Epithelial cell of proximal tubule (primary cell): ENCODE results near the gene FOXC1. TPM values are rescaled to one million over a fixed set of nuclear protein-coding genes. Genes with fewer than 3 reads are reported as not detected.
A peak's percentile ranks its signal among the peaks of the same experiment; 100 is the strongest.

Experiments
- DNase-seq: peaks from one replicate; pipeline ENCODE4 v3.0.0-alpha.2; 2011; ENCODE audit warnings: low read depth
- H3K4me3 ChIP-seq: 2 replicates; pipeline ENCODE4 v1.5.1; 2011; ENCODE audit warnings: low read depth, mild to moderate bottlenecking, low read length
- CTCF ChIP-seq: conservative IDR thresholded peaks from 2 replicates; pipeline ENCODE4 v1.5.1; 2012; ENCODE audit warnings: low read depth, mild to moderate bottlenecking, low read length
- total RNA-seq: library from RNA; depleted of rRNA; stranded (reverse); fragments of >200 nt; gene quantifications from 2 replicates; pipeline ENCODE4 v1.2.3, GENCODE V29; 2015

The FOXC1 gene
- total RNA-seq, 1 donor from 2014 or later, result 27.7 TPM

DNA sequence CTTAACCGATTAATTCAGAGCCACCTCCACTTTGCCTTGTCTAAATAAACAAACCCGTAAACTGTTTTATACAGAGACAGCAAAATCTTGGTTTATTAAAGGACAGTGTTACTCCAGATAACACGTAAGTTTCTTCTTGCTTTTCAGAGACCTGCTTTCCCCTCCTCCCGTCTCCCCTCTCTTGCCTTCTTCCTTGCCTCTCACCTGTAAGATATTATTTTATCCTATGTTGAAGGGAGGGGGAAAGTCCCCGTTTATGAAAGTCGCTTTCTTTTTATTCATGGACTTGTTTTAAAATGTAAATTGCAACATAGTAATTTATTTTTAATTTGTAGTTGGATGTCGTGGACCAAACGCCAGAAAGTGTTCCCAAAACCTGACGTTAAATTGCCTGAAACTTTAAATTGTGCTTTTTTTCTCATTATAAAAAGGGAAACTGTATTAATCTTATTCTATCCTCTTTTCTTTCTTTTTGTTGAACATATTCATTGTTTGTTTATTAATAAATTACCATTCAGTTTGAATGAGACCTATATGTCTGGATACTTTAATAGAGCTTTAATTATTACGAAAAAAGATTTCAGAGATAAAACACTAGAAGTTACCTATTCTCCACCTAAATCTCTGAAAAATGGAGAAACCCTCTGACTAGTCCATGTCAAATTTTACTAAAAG is 2.7 kb downstream of the FOXC1 start:
- peak overlapping the region; percentile 81 for H3K4me3 ChIP-seq
- no peak for DNase-seq
- no peak for TF ChIP-seq CTCF

- no peak for DNase-seq
- H3K4me3 ChIP-seq, result peak overlapping the region; percentile 81
- TF ChIP-seq CTCF, result no peak
Measured at GRCh38 chr6:1612974-1613306, 3.2 kb downstream of the FOXC1 start.

DNA sequence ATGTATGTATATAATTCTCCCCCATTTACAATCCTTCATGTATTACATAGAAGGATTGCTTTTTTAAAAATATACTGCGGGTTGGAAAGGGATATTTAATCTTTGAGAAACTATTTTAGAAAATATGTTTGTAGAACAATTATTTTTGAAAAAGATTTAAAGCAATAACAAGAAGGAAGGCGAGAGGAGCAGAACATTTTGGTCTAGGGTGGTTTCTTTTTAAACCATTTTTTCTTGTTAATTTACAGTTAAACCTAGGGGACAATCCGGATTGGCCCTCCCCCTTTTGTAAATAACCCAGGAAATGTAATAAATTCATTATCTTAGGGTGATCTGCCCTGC is 3.6 kb downstream of the FOXC1 start:
- no peak for DNase-seq
- TF ChIP-seq CTCF, result no peak
- peak overlapping the region; percentile 81 for H3K4me3 ChIP-seq

DNA sequence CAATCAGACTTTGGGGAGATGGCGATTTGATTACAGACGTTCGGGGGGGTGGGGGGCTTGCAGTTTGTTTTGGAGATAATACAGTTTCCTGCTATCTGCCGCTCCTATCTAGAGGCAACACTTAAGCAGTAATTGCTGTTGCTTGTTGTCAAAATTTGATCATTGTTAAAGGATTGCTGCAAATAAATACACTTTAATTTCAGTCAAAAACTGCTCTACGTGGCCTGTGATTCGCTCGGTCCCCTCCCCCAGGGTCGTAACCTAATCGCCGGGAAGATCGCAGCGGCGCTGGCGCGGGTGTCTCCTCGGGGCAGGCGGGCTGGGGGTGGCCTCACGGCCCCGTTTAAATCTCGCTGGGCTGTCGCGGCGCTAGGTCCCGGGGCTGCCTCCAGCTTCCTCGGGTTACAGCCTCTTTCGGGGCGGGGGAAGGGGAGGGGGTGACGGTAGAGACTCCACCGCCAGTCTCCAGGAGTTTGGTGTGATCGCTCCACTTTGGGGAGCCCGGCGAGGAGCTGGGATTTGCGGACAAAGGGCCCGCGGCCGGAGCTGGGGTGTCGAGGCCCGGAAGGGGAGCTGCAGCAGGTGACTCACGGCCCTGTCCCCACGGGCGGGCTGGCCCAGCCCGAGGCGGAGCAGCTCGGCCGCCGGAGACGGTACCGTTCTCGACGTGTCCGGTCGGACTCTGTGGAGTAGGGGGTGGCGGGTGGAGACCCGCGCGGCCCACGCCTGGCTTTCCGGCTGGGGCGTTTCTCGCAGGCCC is 4.2 kb downstream of the FOXC1 start:
- peak overlapping the region; percentile 81 for H3K4me3 ChIP-seq
- no peak for DNase-seq
- TF ChIP-seq CTCF, result no peak

DNA sequence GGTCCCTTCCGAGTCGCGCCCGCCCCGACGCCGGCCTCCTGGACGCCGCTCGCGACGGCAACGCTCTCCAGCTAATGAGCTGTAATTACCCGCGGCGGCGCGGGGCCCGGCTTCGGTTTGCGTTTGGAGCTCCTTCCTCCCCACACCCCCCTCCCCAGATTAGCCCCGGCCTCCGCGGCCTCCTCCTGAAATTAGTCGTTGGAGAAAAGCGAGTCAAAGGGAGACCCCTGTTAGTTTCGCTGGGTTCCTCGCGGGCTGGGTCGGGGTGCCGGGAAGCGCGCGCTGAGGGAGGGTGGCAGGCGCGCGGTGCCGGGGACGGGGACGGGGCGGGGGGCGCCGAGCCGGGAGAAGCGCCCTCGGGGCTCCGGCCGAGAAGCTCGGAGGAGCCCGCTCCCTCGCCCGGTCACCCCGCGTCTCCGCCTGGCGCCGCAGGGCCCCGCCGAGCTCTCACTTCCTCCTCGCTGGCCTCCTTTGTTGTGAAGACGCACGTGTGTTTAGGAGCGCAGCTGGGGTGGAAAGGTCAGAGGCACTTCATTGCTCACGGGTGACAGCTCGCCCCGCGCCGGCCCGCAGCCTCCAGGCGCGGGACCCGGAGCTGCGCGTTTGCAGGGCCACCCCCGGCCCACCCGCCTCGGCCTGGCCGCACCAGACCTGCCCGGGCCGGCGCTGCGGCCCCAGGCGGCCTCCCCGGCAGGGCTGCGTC is 4.9 kb downstream of the FOXC1 start:
- TF ChIP-seq CTCF, result no peak
- peak overlapping the region; percentile 81 for H3K4me3 ChIP-seq
- DNase-seq, result no peak

- DNase-seq, result no peak
- H3K4me3 ChIP-seq, result peak overlapping the region; percentile 81
- no peak for TF ChIP-seq CTCF
Measured at GRCh38 chr6:1615151-1615852, 5.6 kb downstream of the FOXC1 start.
